ENCODE measurements around the gene LDLRAD4. TPM values are rescaled to one million over a fixed set of nuclear protein-coding genes. Genes with fewer than 3 reads are reported as not detected.

The LDLRAD4 gene
- total RNA-seq, 1 experiment from 2014 or later = not detected

DNA sequence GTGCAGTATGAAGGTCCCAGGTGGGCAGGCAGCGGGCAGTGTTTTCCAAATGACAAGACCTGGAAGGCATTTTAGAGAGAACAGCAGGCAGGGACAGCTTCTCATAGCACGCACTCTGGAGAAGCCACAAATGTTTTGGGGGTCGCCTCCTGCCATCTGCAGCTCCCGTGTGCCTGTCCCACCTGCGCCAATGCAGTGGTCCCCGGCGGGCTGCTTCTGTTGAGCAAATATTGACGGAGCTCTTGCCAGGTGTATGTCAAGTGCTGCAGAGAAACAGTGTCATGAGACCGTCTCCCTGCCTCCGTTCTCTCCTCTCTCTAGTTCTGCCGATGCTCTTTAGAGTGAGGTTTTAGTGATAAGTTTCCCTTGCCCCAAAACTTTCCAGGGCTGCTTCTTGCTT, 174.8 kb downstream of the LDLRAD4 start:
- Histone ChIP-seq H3K4me2 (ENCODE audit: low read length) (no peak overlapping the region), H2AFZ (ENCODE audit: low read length) (no peak overlapping the region), H3K9me3 (ENCODE audit: low read length) (no peaks in the 10 kb centered on the region), H3K27ac (ENCODE audit: low read length) (no peak overlapping the region), H4K20me1 (ENCODE audit: low read length) (no peaks in the 10 kb centered on the region), H3K27me3 (ENCODE audit: low read length) (peaks cover 73% of the 10 kb centered on the region), H3F3A (ENCODE audit: low read length, unreplicated experiment) (no peaks in the 10 kb centered on the region), H3K4me1 (ENCODE audit: insufficient read depth, low read length) (no peaks in the 10 kb centered on the region), H3K36me3 (ENCODE audit: low read depth, low read length) (no peaks in the 10 kb centered on the region), H3K79me2 (ENCODE audit: low read length) (no peaks in the 10 kb centered on the region), H3K9ac (ENCODE audit: low read length) (no peak overlapping the region), H3K9me2 (replicated peaks; ENCODE audit: low read length) (no peaks in the 10 kb centered on the region), H3K4me3 (ENCODE audit: low read length) (no peak overlapping the region)
- DNase-seq (no peak), ATAC-seq (no peak)
- no TSS peak for BruUV-seq (replicated peaks)
- intact Hi-C loops (cut with micrococcal nuclease) = no loop called here
- POLR2A ChIA-PET (ENCODE audit: unreplicated experiment) = no interaction called here
- TF ChIP-seq EZH2 (IDR thresholded peaks at IDR 0.05; ENCODE audit: low read length, unreplicated experiment) = no peak
- TF ChIP-seq, protein P1, sequence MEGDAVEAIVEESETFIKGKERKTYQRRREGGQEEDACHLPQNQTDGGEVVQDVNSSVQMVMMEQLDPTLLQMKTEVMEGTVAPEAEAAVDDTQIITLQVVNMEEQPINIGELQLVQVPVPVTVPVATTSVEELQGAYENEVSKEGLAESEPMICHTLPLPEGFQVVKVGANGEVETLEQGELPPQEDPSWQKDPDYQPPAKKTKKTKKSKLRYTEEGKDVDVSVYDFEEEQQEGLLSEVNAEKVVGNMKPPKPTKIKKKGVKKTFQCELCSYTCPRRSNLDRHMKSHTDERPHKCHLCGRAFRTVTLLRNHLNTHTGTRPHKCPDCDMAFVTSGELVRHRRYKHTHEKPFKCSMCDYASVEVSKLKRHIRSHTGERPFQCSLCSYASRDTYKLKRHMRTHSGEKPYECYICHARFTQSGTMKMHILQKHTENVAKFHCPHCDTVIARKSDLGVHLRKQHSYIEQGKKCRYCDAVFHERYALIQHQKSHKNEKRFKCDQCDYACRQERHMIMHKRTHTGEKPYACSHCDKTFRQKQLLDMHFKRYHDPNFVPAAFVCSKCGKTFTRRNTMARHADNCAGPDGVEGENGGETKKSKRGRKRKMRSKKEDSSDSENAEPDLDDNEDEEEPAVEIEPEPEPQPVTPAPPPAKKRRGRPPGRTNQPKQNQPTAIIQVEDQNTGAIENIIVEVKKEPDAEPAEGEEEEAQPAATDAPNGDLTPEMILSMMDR (conservative IDR thresholded peaks at IDR 0.05; ENCODE audit: low read depth, low read length) = no peak
- TF ChIP-seq EZH2phosphoT487 (IDR thresholded peaks at IDR 0.05; ENCODE audit: borderline replicate concordance, low read length) = no peak
- CTCF ChIA-PET = no interaction called here

DNA sequence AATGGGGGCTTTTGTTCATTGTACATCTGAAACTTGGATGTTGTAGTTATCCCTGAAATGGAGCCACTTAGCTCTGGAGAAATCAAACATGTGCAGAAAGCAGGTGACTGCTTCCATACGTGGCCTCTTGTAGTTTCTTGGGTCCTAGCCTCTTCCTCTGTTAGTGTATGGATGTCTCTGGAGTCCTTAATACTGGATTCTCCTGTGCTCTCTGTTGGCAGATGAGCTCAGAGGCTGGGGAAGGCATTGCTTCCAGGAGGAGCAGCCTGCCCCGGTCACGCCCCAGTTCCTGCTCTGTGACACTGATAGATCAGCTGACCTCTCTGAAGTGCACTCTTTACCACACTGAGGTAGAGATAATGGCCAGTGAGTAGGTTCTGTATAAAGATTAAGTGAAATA, 176.2 kb downstream of the LDLRAD4 start:
- H3F3A ChIP-seq (ENCODE audit: low read length, unreplicated experiment) = no peaks in the 10 kb centered on the region
- no peak for ATAC-seq
- CTCF ChIA-PET = no interaction called here
- intact Hi-C loops (cut with micrococcal nuclease) = no loop called here
- no peaks in the 10 kb centered on the region for H3K9me3 ChIP-seq (ENCODE audit: low read length)
- TF ChIP-seq, protein P1 (conservative IDR thresholded peaks at IDR 0.05; ENCODE audit: low read depth, low read length) = no peak
- no peak for TF ChIP-seq EZH2 (IDR thresholded peaks at IDR 0.05; ENCODE audit: low read length, unreplicated experiment)
- DNase-seq = no peak
- peaks cover 78% of the 10 kb centered on the region for H3K27me3 ChIP-seq (ENCODE audit: low read length)
- H3K4me3 ChIP-seq (ENCODE audit: low read length) = no peak overlapping the region
- POLR2A ChIA-PET (ENCODE audit: unreplicated experiment) = no interaction called here
- no peak overlapping the region for H3K27ac ChIP-seq (ENCODE audit: low read length)
- no peak overlapping the region for H3K4me2 ChIP-seq (ENCODE audit: low read length)
- no peak overlapping the region for H3K9ac ChIP-seq (ENCODE audit: low read length)
- H3K4me1 ChIP-seq (ENCODE audit: insufficient read depth, low read length) = no peaks in the 10 kb centered on the region
- H3K36me3 ChIP-seq (ENCODE audit: low read depth, low read length) = no peaks in the 10 kb centered on the region
- no peaks in the 10 kb centered on the region for H4K20me1 ChIP-seq (ENCODE audit: low read length)
- no peaks in the 10 kb centered on the region for H3K9me2 ChIP-seq (replicated peaks; ENCODE audit: low read length)
- no TSS peak for BruUV-seq (replicated peaks)
- no peak overlapping the region for H2AFZ ChIP-seq (ENCODE audit: low read length)
- H3K79me2 ChIP-seq (ENCODE audit: low read length) = no peaks in the 10 kb centered on the region

DNA sequence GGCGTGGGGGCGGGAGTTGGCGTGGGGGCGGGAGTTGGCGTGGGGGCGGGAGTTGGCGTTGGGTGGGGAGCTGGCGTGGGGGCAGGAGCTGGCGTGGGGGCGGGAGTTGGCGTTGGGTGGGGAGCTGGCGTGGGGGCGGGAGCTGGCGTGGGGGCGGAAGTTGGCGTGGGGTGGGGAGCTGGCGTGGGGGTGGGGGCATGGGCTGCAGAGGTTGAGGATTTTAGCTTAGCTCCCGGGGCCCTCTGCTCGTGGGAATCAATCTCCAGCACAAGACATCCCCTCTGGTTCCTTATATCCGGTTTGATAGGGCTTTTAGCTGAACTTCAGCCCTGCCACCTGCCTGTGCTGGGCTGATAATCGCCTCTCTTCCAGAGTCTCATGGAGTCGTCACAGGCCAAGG, 177.0 kb downstream of the LDLRAD4 start:
- CTCF ChIA-PET = no interaction called here
- Histone ChIP-seq H3K9ac (ENCODE audit: low read length) (no peak overlapping the region), H3K9me2 (replicated peaks; ENCODE audit: low read length) (no peaks in the 10 kb centered on the region), H3K27ac (ENCODE audit: low read length) (no peak overlapping the region), H3K27me3 (ENCODE audit: low read length) (peaks cover 79% of the 10 kb centered on the region), H3K4me2 (ENCODE audit: low read length) (no peak overlapping the region), H3K79me2 (ENCODE audit: low read length) (no peaks in the 10 kb centered on the region), H4K20me1 (ENCODE audit: low read length) (no peaks in the 10 kb centered on the region), H2AFZ (ENCODE audit: low read length) (no peak overlapping the region), H3F3A (ENCODE audit: low read length, unreplicated experiment) (no peaks in the 10 kb centered on the region), H3K4me1 (ENCODE audit: insufficient read depth, low read length) (no peaks in the 10 kb centered on the region), H3K4me3 (ENCODE audit: low read length) (no peak overlapping the region), H3K9me3 (ENCODE audit: low read length) (no peaks in the 10 kb centered on the region), H3K36me3 (ENCODE audit: low read depth, low read length) (no peaks in the 10 kb centered on the region)
- TF ChIP-seq, protein P1 (conservative IDR thresholded peaks at IDR 0.05; ENCODE audit: low read depth, low read length) = no peak
- TF ChIP-seq EZH2 (IDR thresholded peaks at IDR 0.05; ENCODE audit: low read length, unreplicated experiment) (no peak), EZH2phosphoT487 (IDR thresholded peaks at IDR 0.05; ENCODE audit: borderline replicate concordance, low read length) (no peak)
- POLR2A ChIA-PET (ENCODE audit: unreplicated experiment) = no interaction called here
- intact Hi-C loops (cut with micrococcal nuclease) = no loop called here
- DNase-seq = no peak
- BruUV-seq (replicated peaks) = no TSS peak
- no peak for ATAC-seq
